ENCODE measurements around the gene ZMIZ1. TPM values are rescaled to one million over a fixed set of nuclear protein-coding genes. Genes with fewer than 3 reads are reported as not detected.

Gene ZMIZ1
- total RNA-seq, 4 donors from 2014 or later, result 22.7 to 37.5 (median 31.7) TPM

DNA sequence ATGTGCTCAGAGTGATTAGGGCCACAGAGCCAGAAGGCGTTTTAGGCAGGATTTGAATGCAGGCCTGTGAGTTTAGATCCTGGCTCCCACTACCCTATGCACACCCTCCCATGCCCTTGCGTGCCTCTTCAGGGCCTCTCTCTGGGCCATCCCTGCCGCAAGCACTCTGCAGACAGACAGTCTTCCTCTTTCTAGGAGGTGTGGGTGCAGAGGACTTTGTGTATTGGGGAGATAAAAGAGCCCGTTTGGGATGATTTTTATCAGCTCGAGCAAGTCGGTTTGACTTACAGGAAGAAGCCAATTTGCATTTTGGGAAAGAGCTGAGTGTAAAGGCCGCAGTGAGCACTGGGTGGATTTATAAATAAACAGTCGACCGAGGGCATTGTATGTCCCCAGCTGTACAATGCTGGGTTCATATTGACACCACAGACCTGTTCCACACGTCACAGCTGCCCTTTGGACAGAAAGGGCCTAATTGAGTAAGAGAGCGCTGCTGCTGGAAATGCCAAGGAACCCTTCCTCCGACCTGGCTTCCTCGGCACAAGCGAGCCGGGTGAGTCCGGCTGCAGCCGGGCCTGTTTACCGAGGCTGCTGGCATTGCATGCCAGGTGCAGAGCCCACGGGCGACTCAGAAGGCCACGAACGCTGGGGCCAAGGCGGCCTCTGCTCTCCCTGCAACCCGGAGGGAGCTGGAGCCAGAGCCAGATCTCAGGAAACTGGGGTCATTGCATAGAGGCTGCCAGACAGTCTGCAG, 25.1 kb downstream of the ZMIZ1 start:
- Histone ChIP-seq H3K9me3 (no peaks in the 10 kb centered on the region), H3K36me3 (no peaks in the 10 kb centered on the region), H3K27ac (peak overlapping the region; percentile 84 to 97 (median 90)), H3K27me3 (no peaks in the 10 kb centered on the region), H3K4me1 (peaks cover 68 to 97% of the 10 kb centered on the region in 2 donors), H3K4me3 (peak overlapping the region; percentile 5 to 36 (median 17))
- DNase-seq (peak; percentile 75 to 92), ATAC-seq (peak; percentile 86 to 92)
- TF ChIP-seq POLR2A (IDR thresholded peaks at IDR 0.05), result peak; percentile 39 to 41
- TF ChIP-seq, protein P1, sequence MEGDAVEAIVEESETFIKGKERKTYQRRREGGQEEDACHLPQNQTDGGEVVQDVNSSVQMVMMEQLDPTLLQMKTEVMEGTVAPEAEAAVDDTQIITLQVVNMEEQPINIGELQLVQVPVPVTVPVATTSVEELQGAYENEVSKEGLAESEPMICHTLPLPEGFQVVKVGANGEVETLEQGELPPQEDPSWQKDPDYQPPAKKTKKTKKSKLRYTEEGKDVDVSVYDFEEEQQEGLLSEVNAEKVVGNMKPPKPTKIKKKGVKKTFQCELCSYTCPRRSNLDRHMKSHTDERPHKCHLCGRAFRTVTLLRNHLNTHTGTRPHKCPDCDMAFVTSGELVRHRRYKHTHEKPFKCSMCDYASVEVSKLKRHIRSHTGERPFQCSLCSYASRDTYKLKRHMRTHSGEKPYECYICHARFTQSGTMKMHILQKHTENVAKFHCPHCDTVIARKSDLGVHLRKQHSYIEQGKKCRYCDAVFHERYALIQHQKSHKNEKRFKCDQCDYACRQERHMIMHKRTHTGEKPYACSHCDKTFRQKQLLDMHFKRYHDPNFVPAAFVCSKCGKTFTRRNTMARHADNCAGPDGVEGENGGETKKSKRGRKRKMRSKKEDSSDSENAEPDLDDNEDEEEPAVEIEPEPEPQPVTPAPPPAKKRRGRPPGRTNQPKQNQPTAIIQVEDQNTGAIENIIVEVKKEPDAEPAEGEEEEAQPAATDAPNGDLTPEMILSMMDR (IDR thresholded peaks at IDR 0.05 in 4 of 5, conservative IDR thresholded peaks at IDR 0.05 in 1 of 5), result no peak
- intact Hi-C loops (cut with DNase I; ENCODE audit: low total_unique reads), result loop anchor here (2.0 kb wide), 2 partner anchors 19 to 53 kb away; no protein-coding TSS in a partner anchor
- in situ Hi-C loops (cut with MboI; ENCODE audit: low sequenced_read_pairs in 4 of 4), result loop anchor here in 2 of 4 donors (25.0 kb wide), 2 partner anchors 343 to 1057 kb away; partner anchors contain the start of genes POLR3A (in 1 of the 2), RPS24 (in 1 of the 2) and ZCCHC24 (in 1 of the 2)

DNA sequence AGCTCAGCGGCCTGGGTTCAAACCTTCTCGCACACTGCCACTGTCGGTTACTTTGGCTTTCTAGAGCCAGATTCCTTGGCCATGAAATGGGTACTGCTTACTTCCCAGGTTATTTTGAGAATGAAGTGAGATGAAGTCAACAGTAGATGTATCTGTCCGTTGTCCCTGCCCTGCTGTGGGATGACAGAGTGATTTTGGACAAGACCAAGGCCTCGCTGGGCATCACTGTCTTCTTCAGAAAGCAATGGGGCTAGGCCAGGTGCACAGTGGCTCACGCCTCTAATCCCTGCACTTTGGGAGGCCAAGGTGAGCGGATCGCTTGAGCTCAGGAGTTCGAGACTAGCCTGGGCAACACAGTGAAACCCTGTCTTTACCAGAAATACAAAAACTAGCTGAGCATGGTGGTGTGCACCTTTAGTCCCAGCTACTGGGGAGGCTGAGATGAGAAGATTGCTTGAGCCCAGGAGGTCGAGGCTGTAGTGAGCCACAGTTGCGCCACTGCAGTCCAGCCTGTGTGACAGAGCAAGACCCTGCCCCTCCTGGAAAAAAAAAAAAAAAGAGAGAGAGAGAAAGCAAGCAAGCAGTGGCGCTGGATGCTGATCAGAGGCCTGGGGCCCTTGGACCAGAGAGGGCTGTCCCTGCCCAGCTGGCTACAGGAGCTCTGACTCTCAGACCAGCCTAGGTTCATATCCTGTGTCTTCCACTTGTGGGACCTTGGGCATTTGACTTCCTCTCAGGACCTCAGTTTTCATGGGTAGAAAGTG, 25.8 kb downstream of the ZMIZ1 start:
- Histone ChIP-seq H3K4me3 (peak overlapping the region; percentile 3 to 19 (median 10)), H3K4me1 (peaks cover 72 to 99% of the 10 kb centered on the region in 2 donors), H3K27ac (peak overlapping the region; percentile 84 to 97 (median 90)), H3K9me3 (no peaks in the 10 kb centered on the region), H3K27me3 (no peaks in the 10 kb centered on the region), H3K36me3 (no peaks in the 10 kb centered on the region)
- DNase-seq (peak in 1 of 2 donors; percentile 56), ATAC-seq (peak; percentile 71 to 74)
- in situ Hi-C loops (cut with MboI; ENCODE audit: low sequenced_read_pairs in 4 of 4), result loop anchor here in 2 of 4 donors (25.0 kb wide), 2 partner anchors 343 to 1057 kb away; partner anchors contain the start of genes POLR3A (in 1 of the 2), RPS24 (in 1 of the 2) and ZCCHC24 (in 1 of the 2)
- TF ChIP-seq, protein P1 (IDR thresholded peaks at IDR 0.05 in 4 of 5, conservative IDR thresholded peaks at IDR 0.05 in 1 of 5), result no peak
- no peak for TF ChIP-seq POLR2A (IDR thresholded peaks at IDR 0.05)
- intact Hi-C loops (cut with DNase I; ENCODE audit: low total_unique reads), result loop anchor here (2.0 kb wide), 2 partner anchors 18 to 52 kb away; no protein-coding TSS in a partner anchor

DNA sequence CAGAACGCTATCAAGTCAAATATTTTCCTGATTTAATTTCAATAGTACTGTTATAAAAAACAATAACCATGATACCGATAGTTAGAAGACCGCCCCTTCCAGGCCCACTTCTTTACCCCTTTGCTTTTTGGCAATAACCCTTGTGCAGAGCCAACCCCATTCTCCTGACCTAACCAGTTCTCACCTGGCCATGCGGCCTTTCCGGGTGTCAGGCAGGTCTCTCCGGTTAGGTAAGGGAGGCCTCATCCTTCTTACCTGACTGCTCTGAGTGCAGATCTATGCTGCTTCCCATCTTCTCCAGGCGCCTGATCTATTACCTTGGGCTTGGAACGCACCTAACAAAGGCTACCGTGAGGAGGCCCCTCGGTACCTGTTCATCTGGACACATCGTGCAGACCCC, 26.6 kb downstream of the ZMIZ1 start:
- no peaks in the 10 kb centered on the region for H3K27me3 ChIP-seq
- no peak for DNase-seq
- H3K27ac ChIP-seq, result peak overlapping the region; percentile 84 to 97 (median 90)
- H3K9me3 ChIP-seq, result no peaks in the 10 kb centered on the region
- no peak for ATAC-seq
- TF ChIP-seq, protein P1 (IDR thresholded peaks at IDR 0.05 in 4 of 5, conservative IDR thresholded peaks at IDR 0.05 in 1 of 5), result no peak
- TF ChIP-seq POLR2A (IDR thresholded peaks at IDR 0.05), result no peak
- no peaks in the 10 kb centered on the region for H3K36me3 ChIP-seq
- no peak overlapping the region for H3K4me3 ChIP-seq
- in situ Hi-C loops (cut with MboI; ENCODE audit: low sequenced_read_pairs in 4 of 4), result loop anchor here in 2 of 4 donors (25.0 kb wide), 2 partner anchors 342 to 1058 kb away; partner anchors contain the start of genes POLR3A (in 1 of the 2), RPS24 (in 1 of the 2) and ZCCHC24 (in 1 of the 2)
- peaks cover 77 to 99% of the 10 kb centered on the region in 2 donors for H3K4me1 ChIP-seq
- intact Hi-C loops (cut with DNase I; ENCODE audit: low total_unique reads), result loop anchor here (2.0 kb wide), 2 partner anchors 17 to 51 kb away; no protein-coding TSS in a partner anchor

DNA sequence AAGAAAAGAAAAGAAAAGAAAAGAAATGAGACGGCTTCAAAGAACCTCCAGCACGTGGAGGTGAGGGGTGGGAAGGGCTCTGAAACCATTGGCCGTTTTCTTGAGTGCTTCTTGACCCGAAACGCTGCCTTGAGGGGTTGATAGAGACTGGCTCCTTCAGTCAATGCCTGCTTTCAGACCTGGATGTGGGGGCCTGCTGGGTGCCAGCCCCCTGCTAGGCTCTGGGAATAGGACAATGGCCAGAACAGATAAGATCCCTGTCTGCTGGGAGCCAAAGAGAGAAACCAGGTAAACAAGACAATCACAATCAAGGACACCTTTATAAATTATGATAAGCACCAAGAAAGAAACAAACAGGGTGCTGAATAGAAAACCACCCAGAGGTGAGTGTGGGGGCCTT, 27.7 kb downstream of the ZMIZ1 start:
- in situ Hi-C loops (cut with MboI; ENCODE audit: low sequenced_read_pairs in 4 of 4), result loop anchor here in 2 of 4 donors (25.0 kb wide), 2 partner anchors 341 to 1059 kb away; partner anchors contain the start of genes POLR3A (in 1 of the 2), RPS24 (in 1 of the 2) and ZCCHC24 (in 1 of the 2)
- H3K4me1 ChIP-seq, result peaks cover 85 to 100% of the 10 kb centered on the region in 2 donors
- ATAC-seq (no peak), DNase-seq (no peak)
- TF ChIP-seq, protein P1 (IDR thresholded peaks at IDR 0.05 in 4 of 5, conservative IDR thresholded peaks at IDR 0.05 in 1 of 5), result no peak
- no peak for TF ChIP-seq POLR2A (IDR thresholded peaks at IDR 0.05)
- H3K36me3 ChIP-seq, result no peaks in the 10 kb centered on the region
- H3K4me3 ChIP-seq, result no peak overlapping the region
- peak overlapping the region; percentile 29 to 97 (median 90) for H3K27ac ChIP-seq
- intact Hi-C loops (cut with DNase I; ENCODE audit: low total_unique reads), result no loop called here
- H3K27me3 ChIP-seq, result no peaks in the 10 kb centered on the region
- H3K9me3 ChIP-seq, result no peaks in the 10 kb centered on the region

All from gastrocnemius medialis (tissue), 4 donors.